Retina (tissue), 1 donor: Measurements from ENCODE around the gene NCBP2L.
A peak's percentile ranks its signal among the peaks of the same experiment; 100 is the strongest.

Experiments
- DNase-seq: peaks from one replicate; pipeline ENCODE4 v3.0.0-alpha.2; 2016

NCBP2L gene

GRCh38 chrX:107818900-107819521 is 41.5 kb downstream of the NCBP2L start:
- no peak for DNase-seq

GRCh38 chrX:107823042-107823441 is 45.5 kb downstream of the NCBP2L start:
- no peak for DNase-seq

GRCh38 chrX:107823456-107823855 is 45.9 kb downstream of the NCBP2L start:
- DNase-seq = no peak

- peak; percentile 58 for DNase-seq
Measured at GRCh38 chrX:107825698-107826237, 48.2 kb downstream of the NCBP2L start, which contains the start of gene MID2. Gene MID2, plus strand, starts transcription at chrX:107825866. Its CDS starts 561 bp downstream, at chrX:107826427.

- DNase-seq = peak; percentile 75
Measured at GRCh38 chrX:107826238-107827029, 48.9 kb downstream of the NCBP2L start.

GRCh38 chrX:107827030-107827831 is 49.7 kb downstream of the NCBP2L start:
- no peak for DNase-seq

- DNase-seq = no peak
Measured at GRCh38 chrX:107827852-107828251, 50.3 kb downstream of the NCBP2L start.

GRCh38 chrX:107829878-107830277 is 52.3 kb downstream of the NCBP2L start:
- DNase-seq = no peak

- no peak for DNase-seq
Measured at GRCh38 chrX:107831071-107831730, 53.7 kb downstream of the NCBP2L start.

- DNase-seq = no peak
Measured at GRCh38 chrX:107834275-107835201, 57.0 kb downstream of the NCBP2L start.

GRCh38 chrX:107836958-107837357 is 59.4 kb downstream of the NCBP2L start:
- no peak for DNase-seq

- no peak for DNase-seq
Measured at GRCh38 chrX:107840971-107841370, 63.4 kb downstream of the NCBP2L start.

- no peak for DNase-seq
Measured at GRCh38 chrX:107842715-107843400, 65.3 kb downstream of the NCBP2L start.
